Neuronal stem cell (in vitro differentiated cells): Measurements from ENCODE around the gene TAF4.
"Not testable (repeated sequence)": the region's sequence is repeated elsewhere in the genome, so short reads cannot be mapped to it uniquely, and the experiment has no call there.

Source experiments
- DNase-seq: peaks from one replicate; pipeline ENCODE4 v3.0.0-alpha.2; 2013; ENCODE audit warnings: low spot score
- H2AFZ ChIP-seq: one replicate; pipeline ENCODE4 v1.6.1; 2013; ENCODE audit warnings: mild to moderate bottlenecking, low read length, inconsistent platforms
- H2AK5ac ChIP-seq: 2 replicates; pipeline ENCODE4 v1.6.1; 2013; ENCODE audit warnings: low read depth, mild to moderate bottlenecking, inconsistent platforms, low read length, moderate library complexity, mixed read lengths
- H2BK120ac ChIP-seq: 2 replicates; pipeline ENCODE4 v1.6.1; 2013; ENCODE audit warnings: low read depth, mild to moderate bottlenecking, inconsistent platforms, low read length, moderate library complexity, mixed read lengths
- H2BK12ac ChIP-seq: one replicate; pipeline ENCODE4 v1.6.1; 2013; ENCODE audit warnings: low read length, inconsistent platforms
- H2BK15ac ChIP-seq: 2 replicates; pipeline ENCODE4 v1.6.1; 2013; ENCODE audit warnings: mild to moderate bottlenecking, low read length, inconsistent platforms, mixed read lengths
- H2BK5ac ChIP-seq: one replicate; pipeline ENCODE4 v1.6.1; 2013; ENCODE audit warnings: inconsistent platforms, mild to moderate bottlenecking, low read length, moderate library complexity
- H3K14ac ChIP-seq: one replicate; pipeline ENCODE4 v1.6.1; 2013; ENCODE audit warnings: low read length, inconsistent platforms
- H3K18ac ChIP-seq: 2 replicates; pipeline ENCODE4 v1.6.1; 2013; ENCODE audit warnings: low read length, inconsistent platforms
- H3K23ac ChIP-seq: 2 replicates; pipeline ENCODE4 v1.6.1; 2013; ENCODE audit warnings: low read depth, mild to moderate bottlenecking, mixed read lengths, low read length, inconsistent platforms; ENCODE audit not compliant: poor library complexity
- H3K27ac ChIP-seq: replicated peaks from 3 replicates; pipeline ENCODE4 v1.5.1; 2013; ENCODE audit warnings: low read length, inconsistent platforms
- H3K27me3 ChIP-seq, 3 experiments: 2 replicates each; pipeline ENCODE4 v1.6.1; 2013; ENCODE audit warnings: low read length in 3 of 3, mild to moderate bottlenecking in 2 of 3, inconsistent platforms in 1 of 3, low read depth in 1 of 3, mixed read lengths in 1 of 3, moderate library complexity in 1 of 3; ENCODE audit not compliant: control insufficient read depth in 3 of 3, insufficient read depth in 3 of 3
- H3K36me3 ChIP-seq, 2 donors: replicated peaks in 1 of 2; 2 replicates each; pipeline ENCODE4 v1.6.1; 2013; ENCODE audit warnings: low read length in 2 of 2; ENCODE audit not compliant: control insufficient read depth in 2 of 2, insufficient read depth in 2 of 2
- H3K4ac ChIP-seq: 2 replicates; pipeline ENCODE4 v1.6.1; 2013; ENCODE audit warnings: inconsistent platforms, mild to moderate bottlenecking, low read length, moderate library complexity
- H3K4me1 ChIP-seq, 2 donors: 1 replicate in 1 of 2; 2 replicates in 1 of 2; pipeline ENCODE4 v1.6.1; 2013; ENCODE audit warnings: low read length in 2 of 2, low read depth in 1 of 2; ENCODE audit not compliant: control insufficient read depth in 2 of 2, insufficient read depth in 1 of 2
- H3K4me2 ChIP-seq: one replicate; pipeline ENCODE4 v1.6.1; 2013; ENCODE audit warnings: mild to moderate bottlenecking, low read length, inconsistent platforms; ENCODE audit not compliant: insufficient read depth, poor library complexity, severe bottlenecking
- H3K4me3 ChIP-seq, 2 donors: 2 replicates each; pipeline ENCODE4 v1.5.1; 2013; ENCODE audit warnings: low read length in 2 of 2, mild to moderate bottlenecking in 2 of 2, inconsistent platforms in 1 of 2, moderate library complexity in 1 of 2
- H3K79me1 ChIP-seq: one replicate; pipeline ENCODE4 v1.6.1; 2013; ENCODE audit warnings: low read depth, mild to moderate bottlenecking, inconsistent platforms, low read length, moderate library complexity
- H3K9ac ChIP-seq: one replicate; pipeline ENCODE4 v1.6.1; 2013; ENCODE audit warnings: mild to moderate bottlenecking, low read depth, low read length, inconsistent platforms; ENCODE audit not compliant: poor library complexity
- H3K9me3 ChIP-seq, 2 donors: replicated peaks in 1 of 2; 2 replicates each; pipeline versions ENCODE3 to v1.6.1; 2013; ENCODE audit warnings: low read length in 2 of 2, mild to moderate bottlenecking in 2 of 2, inconsistent platforms in 1 of 2, low read depth in 1 of 2, mixed read lengths in 1 of 2, moderate library complexity in 1 of 2; ENCODE audit not compliant: control insufficient read depth in 2 of 2, insufficient read depth in 1 of 2
- H4K8ac ChIP-seq: one replicate; pipeline ENCODE4 v1.6.1; 2013; ENCODE audit warnings: low read depth, mild to moderate bottlenecking, inconsistent platforms, low read length, moderate library complexity
- H4K91ac ChIP-seq: one replicate; pipeline ENCODE4 v1.6.1; 2013; ENCODE audit warnings: low read length, low read depth, mild to moderate bottlenecking, inconsistent platforms; ENCODE audit not compliant: poor library complexity
- WGBS, 2 donors: extraction: QIAGEN DNeasy Blood & Tissue Kit; methylation state at CpG; one replicate each; pipeline ENCODE4 v1.1.7; 2013; ENCODE audit warnings: missing lambda C conversion rate in 2 of 2, mixed read lengths in 1 of 2; ENCODE audit not compliant: insufficient read length in 2 of 2, insufficient replicate concordance in 1 of 2; ENCODE audit errors: extremely low coverage in 2 of 2; 5-methylcytosine and 5-hydroxymethylcytosine counted together

Gene TAF4

GRCh38 chr20:61984431-61984830, 81.2 kb downstream of the TAF4 start:
- H3K4me2 ChIP-seq, H3K18ac ChIP-seq, H3K9me3 ChIP-seq, H2BK120ac ChIP-seq, H3K4ac ChIP-seq, H2BK5ac ChIP-seq, H3K23ac ChIP-seq, H2AK5ac ChIP-seq, H2BK15ac ChIP-seq, H3K14ac ChIP-seq, H3K27me3 ChIP-seq, DNase-seq, H2BK12ac ChIP-seq, H3K4me1 ChIP-seq, H4K91ac ChIP-seq, H2AFZ ChIP-seq, H4K8ac ChIP-seq, H3K27ac ChIP-seq: not testable (repeated sequence)
- Histone ChIP-seq H3K4me3 (peak overlapping the region in 1 of 2 donors; percentile 4), H3K36me3 (peaks cover 31 to 66% of the 10 kb centered on the region in 2 donors), H3K9ac (peak overlapping the region; percentile 53), H3K79me1 (peaks cover 13% of the 10 kb centered on the region)
- WGBS, 2 donors = no CpG with 5 or more reads among the region's 14 CpGs

- H2BK12ac ChIP-seq = no peak overlapping the region
- no peak overlapping the region for H2BK5ac ChIP-seq
- H2AFZ ChIP-seq = no peak overlapping the region
- no peak overlapping the region for H2AK5ac ChIP-seq
- H3K4me1 ChIP-seq = peaks cover 0 to 4% of the 10 kb centered on the region in 2 donors
- no peak overlapping the region for H2BK15ac ChIP-seq
- H3K4me3 ChIP-seq = peak overlapping the region in 1 of 2 donors; percentile 4
- no CpG with 5 or more reads among the region's 17 CpGs for WGBS, 2 donors
- no peak overlapping the region for H3K18ac ChIP-seq
- no peak overlapping the region for H3K4me2 ChIP-seq
- DNase-seq = no peak
- peaks cover 13% of the 10 kb centered on the region for H3K79me1 ChIP-seq
- H3K9ac ChIP-seq = peak overlapping the region; percentile 53
- H3K23ac ChIP-seq = peak overlapping the region; percentile 98
- H3K27ac ChIP-seq = no peak overlapping the region
- H3K9me3 ChIP-seq = peaks cover 3 to 5% of the 10 kb centered on the region in 2 donors
- H2BK120ac ChIP-seq = no peak overlapping the region
- no peaks in the 10 kb centered on the region for H3K27me3 ChIP-seq
- H3K4ac ChIP-seq = no peak overlapping the region
- no peak overlapping the region for H4K91ac ChIP-seq
- peaks cover 29 to 62% of the 10 kb centered on the region in 2 donors for H3K36me3 ChIP-seq
- H4K8ac ChIP-seq = no peak overlapping the region
- peak overlapping the region; percentile 4 for H3K14ac ChIP-seq
Measured at GRCh38 chr20:61983965-61984364, 81.7 kb downstream of the TAF4 start.

- no CpG with 5 or more reads among the region's 11 CpGs for WGBS, 2 donors
- H3K36me3 ChIP-seq = peaks cover 22 to 52% of the 10 kb centered on the region in 2 donors
- H3K9ac ChIP-seq = no peak overlapping the region
Measured at GRCh38 chr20:61982951-61983315, 82.7 kb downstream of the TAF4 start.

GRCh38 chr20:61982191-61982950, 83.3 kb downstream of the TAF4 start:
- Histone ChIP-seq H3K9ac (no peak overlapping the region), H3K27me3 (no peaks in the 10 kb centered on the region), H3K18ac (no peak overlapping the region), H2AFZ (no peak overlapping the region), H3K79me1 (peaks cover 13% of the 10 kb centered on the region), H3K4me2 (no peak overlapping the region), H3K27ac (no peak overlapping the region), H3K23ac (peak overlapping the region; percentile 55), H2BK15ac (no peak overlapping the region), H2AK5ac (no peak overlapping the region), H4K8ac (no peak overlapping the region), H2BK5ac (no peak overlapping the region), H3K4ac (no peak overlapping the region), H3K36me3 (peaks cover 19 to 50% of the 10 kb centered on the region in 2 donors), H2BK12ac (peak overlapping the region; percentile 10), H3K4me1 (peaks cover 0 to 4% of the 10 kb centered on the region in 2 donors), H3K4me3 (no peak overlapping the region), H2BK120ac (no peak overlapping the region), H3K14ac (no peak overlapping the region), H3K9me3 (peaks cover 3 to 5% of the 10 kb centered on the region in 2 donors), H4K91ac (no peak overlapping the region)
- no peak for DNase-seq
- whole genome bisulfite sequencing, 2 donors = no CpG with 5 or more reads among the region's 18 CpGs

More at GRCh38 chr20:61982951-61983315, 82.7 kb downstream of the TAF4 start:
- no peak overlapping the region for H3K18ac ChIP-seq
- peaks cover 0 to 4% of the 10 kb centered on the region in 2 donors for H3K4me1 ChIP-seq
- no peak overlapping the region for H2BK120ac ChIP-seq
- H4K91ac ChIP-seq = no peak overlapping the region
- no peak overlapping the region for H3K14ac ChIP-seq
- no peak for DNase-seq
- H4K8ac ChIP-seq = no peak overlapping the region
- no peak overlapping the region for H3K4me3 ChIP-seq
- H3K27me3 ChIP-seq = no peaks in the 10 kb centered on the region
- H2BK5ac ChIP-seq = peak overlapping the region; percentile 53
- peaks cover 11% of the 10 kb centered on the region for H3K79me1 ChIP-seq
- H2BK12ac ChIP-seq = peak overlapping the region; percentile 10
- H3K23ac ChIP-seq = peak overlapping the region; percentile 55
- peaks cover 3 to 5% of the 10 kb centered on the region in 2 donors for H3K9me3 ChIP-seq
- no peak overlapping the region for H2AK5ac ChIP-seq
- H2AFZ ChIP-seq = no peak overlapping the region
- no peak overlapping the region for H3K4ac ChIP-seq
- H2BK15ac ChIP-seq = no peak overlapping the region
- H3K4me2 ChIP-seq = no peak overlapping the region
- no peak overlapping the region for H3K27ac ChIP-seq
